Esophagus muscularis mucosa (tissue), 3 donors: ENCODE results near the gene LTB4R.

ENCODE experiments used
- EP300 ChIP-seq: sonication (generic); formaldehyde crosslinking; IDR thresholded peaks from one replicate; pipeline ENCODE4 v1.6.1; 2017; ENCODE audit warnings: antibody characterized with exemption
- TF ChIP-seq, protein P1 (sequence below), 3 experiments: fragments of 200-600 bp in 2 of 3; fragments of 450-650 bp in 1 of 3; sonication (generic) in 2 of 3; IDR thresholded peaks; one replicate each; pipeline ENCODE4 v1.5.1; 2017 to 2019; ENCODE audit warnings: antibody characterized with exemption in 3 of 3, mild to moderate bottlenecking in 2 of 3, moderate library complexity in 1 of 3

DNA sequence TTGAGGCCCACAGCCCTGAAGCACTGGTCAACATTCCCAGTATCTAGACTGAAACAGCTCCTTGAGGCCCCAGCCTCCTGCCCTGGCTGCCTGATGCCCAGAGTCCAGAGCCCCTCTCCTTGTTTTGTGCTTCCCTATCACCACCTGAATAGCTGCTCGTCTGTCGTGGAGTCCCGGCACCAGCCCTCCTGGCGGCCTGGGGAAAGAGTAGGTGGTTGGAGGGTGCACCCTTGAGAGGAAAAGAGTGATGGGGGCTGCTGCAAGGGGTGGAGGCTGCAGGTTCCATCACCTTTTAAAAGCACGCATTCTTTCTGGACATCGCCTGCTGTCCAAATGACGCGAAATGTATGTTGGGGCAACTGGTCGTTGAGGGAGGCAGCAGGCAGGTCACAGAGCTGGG, 43.1 kb upstream of the LTB4R start:
- TF ChIP-seq, protein P1, sequence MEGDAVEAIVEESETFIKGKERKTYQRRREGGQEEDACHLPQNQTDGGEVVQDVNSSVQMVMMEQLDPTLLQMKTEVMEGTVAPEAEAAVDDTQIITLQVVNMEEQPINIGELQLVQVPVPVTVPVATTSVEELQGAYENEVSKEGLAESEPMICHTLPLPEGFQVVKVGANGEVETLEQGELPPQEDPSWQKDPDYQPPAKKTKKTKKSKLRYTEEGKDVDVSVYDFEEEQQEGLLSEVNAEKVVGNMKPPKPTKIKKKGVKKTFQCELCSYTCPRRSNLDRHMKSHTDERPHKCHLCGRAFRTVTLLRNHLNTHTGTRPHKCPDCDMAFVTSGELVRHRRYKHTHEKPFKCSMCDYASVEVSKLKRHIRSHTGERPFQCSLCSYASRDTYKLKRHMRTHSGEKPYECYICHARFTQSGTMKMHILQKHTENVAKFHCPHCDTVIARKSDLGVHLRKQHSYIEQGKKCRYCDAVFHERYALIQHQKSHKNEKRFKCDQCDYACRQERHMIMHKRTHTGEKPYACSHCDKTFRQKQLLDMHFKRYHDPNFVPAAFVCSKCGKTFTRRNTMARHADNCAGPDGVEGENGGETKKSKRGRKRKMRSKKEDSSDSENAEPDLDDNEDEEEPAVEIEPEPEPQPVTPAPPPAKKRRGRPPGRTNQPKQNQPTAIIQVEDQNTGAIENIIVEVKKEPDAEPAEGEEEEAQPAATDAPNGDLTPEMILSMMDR (IDR thresholded peaks at IDR 0.05), result no peak
- no peak for TF ChIP-seq EP300
